HepG2 (cell line): ENCODE results near the gene TAOK3. TPM values are rescaled to one million over a fixed set of nuclear protein-coding genes. Genes with fewer than 3 reads are reported as not detected.
"Not testable (repeated sequence)": the region's sequence is repeated elsewhere in the genome, so short reads cannot be mapped to it uniquely, and the experiment has no call there.

ENCODE experiments used
- ATAC-seq: fragments of 200-7000 bp; cut with Tn5 transposase; 3 replicates; pipeline ENCODE4 v1.9.1; 2020; ENCODE audit warnings: mild to moderate bottlenecking, moderate library complexity
- BruUV-seq: library from RNA; stranded (reverse); fragments of 400-500 nt; replicated peaks from 2 replicates; lab custom pipeline; 2021; lab: Mats Ljungman, UMichigan
- CTCF ChIA-PET: fragments of 300-600 bp; formaldehyde crosslinking; extraction: SDS; loops from one replicate; lab custom pipeline; 2021; ENCODE audit warnings: low total read pairs, inconsistent platforms, low intra/inter-chr PET ratio; lab: Yijun Ruan, JAX
- POLR2A ChIA-PET: fragments of 350-600 bp; sonication (Branson Sonifier 250); formaldehyde crosslinking; loops from one replicate; lab custom pipeline; 2020; ENCODE audit warnings: antibody characterized with exemption, inconsistent platforms; lab: Yijun Ruan, JAX
- DNase-seq: peaks from one replicate; pipeline ENCODE4 v3.0.0-alpha.2; 2015; ENCODE audit warnings: low spot score
- FAIRE-seq: peaks from 3 replicates; lab custom pipeline; 2011; peaks lifted over from hg19 to GRCh38; lab: Jason Lieb, UNC
- H2AFZ ChIP-seq: one replicate; pipeline ENCODE4 v1.6.1; 2011; ENCODE audit warnings: low read length, inconsistent platforms
- H3K27ac ChIP-seq: fragments of 300-600 bp; 3 replicates; pipeline ENCODE4 v1.8.0; 2011; ENCODE audit warnings: mixed run types, mild to moderate bottlenecking, mixed read lengths, low read length, inconsistent platforms; ENCODE audit not compliant: insufficient read depth; ENCODE audit errors: extremely low read length
- H3K27me3 ChIP-seq, 2 experiments: fragments of 200-600 bp in 1 of 2; 2 replicates in 1 of 2; 3 replicates in 1 of 2; pipeline versions ENCODE4 v1.6.0 to v1.8.0; 2011; ENCODE audit warnings: low read length in 2 of 2, mild to moderate bottlenecking in 2 of 2, moderate library complexity in 2 of 2, inconsistent platforms in 1 of 2; ENCODE audit not compliant: insufficient read depth in 2 of 2, control insufficient read depth in 1 of 2
- H3K36me3 ChIP-seq, 2 experiments: fragments of 200-600 bp in 1 of 2; replicated peaks in 1 of 2; 2 replicates in 1 of 2; 3 replicates in 1 of 2; pipeline versions ENCODE4 v1.5.1 to v1.8.0; 2011; ENCODE audit warnings: low read length in 2 of 2, inconsistent platforms in 1 of 2; ENCODE audit not compliant: insufficient read depth in 2 of 2, control insufficient read depth in 1 of 2
- H3K4me1 ChIP-seq: 2 replicates; pipeline ENCODE4 v1.5.1; 2012; ENCODE audit warnings: low read length, inconsistent platforms; ENCODE audit not compliant: insufficient read depth
- H3K4me2 ChIP-seq: 2 replicates; pipeline ENCODE4 v1.6.0; 2011; ENCODE audit warnings: low read depth, low read length, inconsistent platforms
- H3K4me3 ChIP-seq, 3 experiments: fragments of 200-600 bp in 1 of 3; sonication (generic), shearing (Covaris generic) in 1 of 3; replicated peaks in 1 of 3; 2 replicates each; pipeline ENCODE4 v1.5.1; 2011 to 2016; ENCODE audit warnings: low read length in 3 of 3, inconsistent platforms in 2 of 3, low read depth in 2 of 3, mild to moderate bottlenecking in 2 of 3, control low read depth in 1 of 3, mixed read lengths in 1 of 3; ENCODE audit not compliant: insufficient read depth in 1 of 3
- H3K79me2 ChIP-seq: one replicate; pipeline ENCODE4 v1.6.1; 2011; ENCODE audit warnings: low read length, inconsistent platforms; ENCODE audit not compliant: insufficient read depth
- H3K9ac ChIP-seq: 2 replicates; pipeline ENCODE4 v1.6.0; 2011; ENCODE audit warnings: mild to moderate bottlenecking, low read depth, low read length, inconsistent platforms; ENCODE audit not compliant: insufficient read depth
- H3K9me3 ChIP-seq: 2 replicates; pipeline ENCODE4 v1.5.1; 2012; ENCODE audit warnings: mild to moderate bottlenecking, low read length
- H4K20me1 ChIP-seq: 2 replicates; pipeline ENCODE4 v1.6.0; 2011; ENCODE audit warnings: inconsistent platforms, mild to moderate bottlenecking, low read length, moderate library complexity; ENCODE audit not compliant: insufficient read depth
- AKNA ChIP-seq: sonication (generic); formaldehyde crosslinking; IDR thresholded peaks from 2 replicates; pipeline ENCODE4 v1.4.0; 2020; ENCODE audit warnings: missing genetic modification reagents, borderline replicate concordance
- KDM1A ChIP-seq: IDR thresholded peaks from 2 replicates; pipeline ENCODE4 v1.6.1; 2016; ENCODE audit warnings: missing compliant biosample characterization
- NFKBIZ ChIP-seq: IDR thresholded peaks from 2 replicates; pipeline ENCODE4 v1.6.1; 2018; ENCODE audit warnings: missing genetic modification reagents, missing compliant biosample characterization
- ZBTB4 ChIP-seq: sonication (generic); formaldehyde crosslinking; IDR thresholded peaks from 2 replicates; pipeline ENCODE4 v1.4.0; 2020; ENCODE audit warnings: missing genetic modification reagents, mild to moderate bottlenecking, borderline replicate concordance
- ZFP1 ChIP-seq: IDR thresholded peaks from 2 replicates; pipeline ENCODE4 v1.6.1; 2016
- ZNF138 ChIP-seq: sonication (generic); formaldehyde crosslinking; IDR thresholded peaks from 2 replicates; pipeline ENCODE4 v1.5.0; 2020; ENCODE audit warnings: mild to moderate bottlenecking, low read depth, missing genetic modification reagents
- ZNF251 ChIP-seq: sonication (generic); formaldehyde crosslinking; IDR thresholded peaks from 2 replicates; pipeline ENCODE4 v1.9.0; 2021; ENCODE audit warnings: mild to moderate bottlenecking, missing genetic modification reagents
- ZNF709 ChIP-seq: sonication (generic); formaldehyde crosslinking; IDR thresholded peaks from 2 replicates; pipeline ENCODE4 v1.5.0; 2020; ENCODE audit warnings: mild to moderate bottlenecking, missing genetic modification reagents
- WGBS: methylation state at CpG from one replicate; pipeline ENCODE4 v1.1.6; 2017; ENCODE audit warnings: low lambda C conversion rate; 5-methylcytosine and 5-hydroxymethylcytosine counted together
- in situ Hi-C: cut with HindIII; loops from 2 replicates; pipeline ENCODE4 v1.10.0; 2017; ENCODE audit warnings: low pct_unique_long_range_greater_than_20kb; ENCODE audit not compliant: extremely low pct_ligation_motif_present
- intact Hi-C: fragments of 100-400 bp; cut with micrococcal nuclease; formaldehyde crosslinking; loops from one replicate; pipeline ENCODE4 v1.10.0; 2022; ENCODE audit not compliant: unreplicated experiment
- polyA plus RNA-seq, 8 experiments: library from polyadenylated mRNA; depleted of rRNA in 3 of 8; stranded (reverse) in 7 of 8; unstranded in 1 of 8; fragments of >200 nt; fragmentation: Illumina TruSeq in 4 of 8; extraction: Trizol in 4 of 8; gene quantifications; 2 replicates each; pipeline versions ENCODE4 v1.2.1 to v1.2.3, GENCODE V29; 2011 to 2016; ENCODE audit warnings: low read depth in 4 of 8, missing spikeins in 1 of 8, mixed read lengths in 1 of 8; ENCODE audit not compliant: insufficient read depth in 1 of 8
- total RNA-seq, 5 experiments: library from RNA; depleted of rRNA; stranded (reverse); fragments of >200 nt; fragmentation: Illumina TruSeq; extraction: Trizol; gene quantifications; 2 replicates each; pipeline ENCODE4 v1.2.3, GENCODE V29; 2016; ENCODE audit warnings: low read depth in 1 of 5

Gene TAOK3
- total and polyA plus RNA-seq, 2 of the 13 experiments (the other 11 are each of a cell fraction or from before 2014, with no cell fraction given): 10.4 to 12.3 TPM

- Histone ChIP-seq H3K79me2 (no peaks in the 10 kb centered on the region), H3K36me3 (peaks cover 13 to 58% of the 10 kb centered on the region in 2 experiments), H3K4me3 (no peak overlapping the region), H3K27me3 (no peaks in the 10 kb centered on the region), H2AFZ (no peak overlapping the region), H3K4me2 (no peak overlapping the region), H3K27ac (no peak overlapping the region), H3K9ac (no peak overlapping the region), H4K20me1 (no peaks in the 10 kb centered on the region; the same call in 1 of the 2 replicates), H3K4me1 (no peaks in the 10 kb centered on the region), H3K9me3 (no peaks in the 10 kb centered on the region)
- in situ Hi-C loops (loop anchor here (5.0 to 25.0 kb wide), 2 partner anchors 212 to 627 kb away; no protein-coding TSS in a partner anchor), intact Hi-C loops (no loop called here)
- ChIA-PET POLR2A (no interaction called here), CTCF (no interaction called here)
- BruUV-seq: no TSS peak
- TF ChIP-seq ZBTB4 (CRISPR knock-in tag): no peak
- no peak for TF ChIP-seq AKNA (CRISPR knock-in tag)
- no peak for TF ChIP-seq ZNF251 (CRISPR knock-in tag)
- TF ChIP-seq ZFP1: no peak
- TF ChIP-seq ZNF138: no peak
- no peak for TF ChIP-seq NFKBIZ (CRISPR knock-in tag)
- TF ChIP-seq KDM1A: no peak
- no peak for TF ChIP-seq ZNF709 (CRISPR knock-in tag)
- no peak for FAIRE-seq
- no peak for ATAC-seq
- DNase-seq: no peak
- 97% methylated on average over 2 of the region's 2 CpGs for WGBS
Measured at GRCh38 chr12:118409834-118410233, 37.1 kb upstream of the TAOK3 start.

- H3K4me2 ChIP-seq, FAIRE-seq, H3K4me3 ChIP-seq, CTCF ChIA-PET, POLR2A ChIA-PET, DNase-seq, H3K9me3 ChIP-seq, H3K9ac ChIP-seq, H3K27me3 ChIP-seq, intact Hi-C loops, H2AFZ ChIP-seq, BruUV-seq, H3K4me1 ChIP-seq, H3K27ac ChIP-seq, ATAC-seq, H4K20me1 ChIP-seq, H3K79me2 ChIP-seq: not testable (repeated sequence)
- H3K36me3 ChIP-seq: peaks cover 11 to 52% of the 10 kb centered on the region in 2 experiments; a peak in 4 of 5 replicates
- 96% methylated on average over 8 of the region's 8 CpGs for WGBS
- in situ Hi-C loops: loop anchor here (5.0 to 25.0 kb wide), 2 partner anchors 214 to 629 kb away; no protein-coding TSS in a partner anchor
Measured at GRCh38 chr12:118408241-118408640, 35.5 kb upstream of the TAOK3 start.
